Hepatocyte (in vitro differentiated cells): ENCODE results near the gene RGS19. TPM values are rescaled to one million over a fixed set of nuclear protein-coding genes. Genes with fewer than 3 reads are reported as not detected.

Source experiments
- DNase-seq: peaks from one replicate; pipeline ENCODE4 v3.0.0-alpha.2; 2016; ENCODE audit warnings: low spot score
- H2AFZ ChIP-seq: fragments of 200-600 bp; sonication (generic); 2 replicates; pipeline ENCODE4 v1.6.0; 2016; ENCODE audit warnings: antibody characterized with exemption, mild to moderate bottlenecking
- H3K27ac ChIP-seq: fragments of 200-600 bp; sonication (generic); 2 replicates; pipeline ENCODE4 v1.5.1; 2016; ENCODE audit warnings: mild to moderate bottlenecking
- H3K27me3 ChIP-seq: fragments of 200-600 bp; sonication (generic); 2 replicates; pipeline ENCODE4 v1.6.1; 2016
- H3K36me3 ChIP-seq: fragments of 200-600 bp; sonication (generic); replicated peaks from 2 replicates; pipeline ENCODE4 v1.5.1; 2016; ENCODE audit warnings: low read depth; ENCODE audit not compliant: insufficient read depth
- H3K4me1 ChIP-seq: fragments of 200-600 bp; sonication (generic); 2 replicates; pipeline ENCODE4 v1.5.1; 2016; ENCODE audit warnings: mild to moderate bottlenecking, moderate library complexity; ENCODE audit not compliant: insufficient read depth
- H3K4me2 ChIP-seq: fragments of 200-600 bp; sonication (generic); 2 replicates; pipeline ENCODE4 v1.6.0; 2016
- H3K4me3 ChIP-seq: fragments of 200-600 bp; sonication (generic); 2 replicates; pipeline ENCODE4 v1.5.1; 2016; ENCODE audit warnings: mild to moderate bottlenecking
- H3K79me2 ChIP-seq: fragments of 200-600 bp; sonication (generic); 2 replicates; pipeline ENCODE4 v1.6.0; 2017; ENCODE audit warnings: mild to moderate bottlenecking
- H3K9me2 ChIP-seq: fragments of 200-600 bp; sonication (generic); replicated peaks from 2 replicates; pipeline ENCODE4 v1.6.0; 2017; ENCODE audit warnings: mild to moderate bottlenecking; ENCODE audit not compliant: insufficient read depth
- H3K9me3 ChIP-seq: fragments of 200-600 bp; sonication (generic); 2 replicates; pipeline ENCODE4 v1.5.1; 2016; ENCODE audit warnings: low read depth, mild to moderate bottlenecking
- H4K20me1 ChIP-seq: fragments of 200-600 bp; sonication (generic); 2 replicates; pipeline ENCODE4 v1.6.0; 2016; ENCODE audit warnings: mild to moderate bottlenecking; ENCODE audit not compliant: insufficient read depth, poor library complexity, severe bottlenecking
- CTCF ChIP-seq: fragments of 200-600 bp; sonication (generic); IDR thresholded peaks from 2 replicates; pipeline ENCODE4 v1.5.1; 2016; ENCODE audit warnings: antibody characterized with exemption, mild to moderate bottlenecking; ENCODE audit not compliant: poor library complexity
- EZH2 ChIP-seq: fragments of 200-600 bp; sonication (generic); IDR thresholded peaks from 2 replicates; pipeline ENCODE4 v1.6.1; 2016; ENCODE audit warnings: antibody characterized with exemption, mild to moderate bottlenecking, borderline replicate concordance
- EZH2phosphoT487 ChIP-seq: fragments of 200-600 bp; sonication (generic); IDR thresholded peaks from one replicate; pipeline ENCODE4 v1.6.1; 2018; ENCODE audit warnings: antibody characterized with exemption, mild to moderate bottlenecking, low read depth, moderate library complexity; ENCODE audit not compliant: unreplicated experiment, severe bottlenecking
- WGBS: methylation state at CpG from one replicate; pipeline ENCODE4 v1.1.6; 2016; ENCODE audit warnings: low lambda C conversion rate; ENCODE audit errors: missing lambda C conversion rate; 5-methylcytosine and 5-hydroxymethylcytosine counted together
- polyA plus RNA-seq: library from polyadenylated mRNA; unstranded; fragments of >200 nt; fragmentation: Nextera tagmentation; extraction: Ambion mirVana; gene quantifications from 2 replicates; pipeline ENCODE4 v1.2.1, GENCODE V29; 2016
- total RNA-seq: library from RNA; depleted of rRNA; stranded (reverse); fragments of >200 nt; gene quantifications from 2 replicates; pipeline ENCODE4 v1.2.3, GENCODE V29; 2014

RGS19 gene
- total and polyA plus RNA-seq, 2 experiments from 2014 or later = 8.8 to 10.9 TPM

GRCh38 chr20:64095455-64095854 lies 16.1 kb upstream of the RGS19 start:
- no peaks in the 10 kb centered on the region for H3K9me3 ChIP-seq
- no peaks in the 10 kb centered on the region for H4K20me1 ChIP-seq
- H3K4me1 ChIP-seq = no peaks in the 10 kb centered on the region
- no peaks in the 10 kb centered on the region for H3K36me3 ChIP-seq
- H3K27me3 ChIP-seq = peaks cover 4% of the 10 kb centered on the region
- 81% methylated on average over 4 of the region's 4 CpGs for WGBS
- H3K79me2 ChIP-seq = no peaks in the 10 kb centered on the region
- no peak overlapping the region for H3K27ac ChIP-seq
- no peak overlapping the region for H2AFZ ChIP-seq
- TF ChIP-seq CTCF (no peak), EZH2 (no peak), EZH2phosphoT487 (no peak)
- no peaks in the 10 kb centered on the region for H3K9me2 ChIP-seq
- DNase-seq = no peak
- no peak overlapping the region for H3K4me3 ChIP-seq
- H3K4me2 ChIP-seq = no peak overlapping the region

DNA sequence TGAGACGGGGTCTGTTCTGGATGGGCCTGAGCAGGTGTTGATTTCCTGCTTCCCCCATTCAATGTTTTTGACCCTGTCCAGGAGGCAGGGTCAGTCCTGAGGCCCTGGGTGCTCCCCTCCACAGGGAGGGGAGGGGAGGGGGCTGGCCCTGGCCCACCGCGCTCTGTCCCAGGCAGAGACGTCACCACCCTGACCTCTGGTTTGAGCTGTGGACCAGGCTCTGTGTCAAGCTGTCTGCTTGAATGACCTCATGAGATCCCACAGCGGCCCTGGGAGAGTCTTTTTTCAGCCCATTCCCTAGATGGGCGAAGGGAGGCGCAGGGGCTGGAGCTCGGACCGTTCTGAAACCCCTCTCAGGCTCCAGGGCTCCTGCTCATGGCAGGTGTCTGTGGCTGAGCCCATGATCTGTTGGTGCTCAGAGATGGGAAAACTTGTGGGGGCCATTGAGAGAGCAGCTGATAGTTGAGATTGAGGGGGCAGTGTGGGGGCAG lies 13.7 kb upstream of the RGS19 start:
- H3K79me2 ChIP-seq = no peaks in the 10 kb centered on the region
- no peak overlapping the region for H2AFZ ChIP-seq
- H3K27ac ChIP-seq = no peak overlapping the region
- H4K20me1 ChIP-seq = no peaks in the 10 kb centered on the region
- H3K36me3 ChIP-seq = no peaks in the 10 kb centered on the region
- WGBS = 69% methylated on average over 9 of the region's 9 CpGs
- no peaks in the 10 kb centered on the region for H3K27me3 ChIP-seq
- H3K4me3 ChIP-seq = no peak overlapping the region
- no peaks in the 10 kb centered on the region for H3K9me3 ChIP-seq
- H3K4me1 ChIP-seq = no peaks in the 10 kb centered on the region
- H3K9me2 ChIP-seq = no peaks in the 10 kb centered on the region
- TF ChIP-seq CTCF (no peak), EZH2 (no peak), EZH2phosphoT487 (no peak)
- H3K4me2 ChIP-seq = no peak overlapping the region
- no peak for DNase-seq

DNA sequence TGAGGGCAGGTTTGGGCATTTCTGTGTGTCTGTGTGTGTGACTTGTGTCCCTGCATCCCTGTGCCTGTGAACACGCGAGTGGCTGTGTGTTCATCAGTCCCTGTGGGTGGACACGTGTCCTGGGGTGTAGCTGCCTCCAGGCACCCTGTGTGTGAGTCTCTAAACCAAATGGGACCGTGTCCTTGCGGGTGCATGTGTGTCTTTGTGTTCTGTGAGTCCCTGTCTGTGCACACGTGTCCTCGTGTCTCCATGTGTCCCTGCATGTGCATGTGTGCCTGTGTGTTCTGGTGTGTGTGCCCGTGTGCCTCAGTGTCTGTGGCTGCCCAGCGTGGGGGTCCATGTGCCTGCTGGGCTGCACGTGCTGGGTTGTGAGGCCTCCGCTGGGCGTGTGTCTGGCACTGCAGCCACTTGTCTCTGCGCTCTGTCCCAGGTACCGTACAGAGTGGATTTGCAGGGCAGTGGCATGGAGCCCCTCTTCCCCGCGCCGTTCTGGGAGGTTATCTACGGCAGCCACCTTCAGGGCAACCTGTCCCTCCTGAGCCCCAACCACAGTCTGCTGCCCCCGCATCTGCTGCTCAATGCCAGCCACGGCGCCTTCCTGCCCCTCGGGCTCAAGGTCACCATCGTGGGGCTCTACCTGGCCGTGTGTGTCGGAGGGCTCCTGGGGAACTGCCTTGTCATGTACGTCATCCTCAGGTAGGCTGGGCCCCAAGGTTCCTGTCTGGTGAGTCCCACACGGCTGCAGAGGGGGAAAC lies 13.1 kb upstream of the RGS19 start:
- TF ChIP-seq EZH2phosphoT487 = no peak
- TF ChIP-seq EZH2 = no peak
- no peak for TF ChIP-seq CTCF
- H3K4me1 ChIP-seq = no peaks in the 10 kb centered on the region

More for the DNA sequence above, 13.1 kb upstream of the RGS19 start:
- no peak overlapping the region for H2AFZ ChIP-seq
- no peaks in the 10 kb centered on the region for H3K36me3 ChIP-seq
- H3K9me3 ChIP-seq = no peaks in the 10 kb centered on the region
- H3K4me3 ChIP-seq = no peak overlapping the region
- no peak overlapping the region for H3K27ac ChIP-seq
- no peaks in the 10 kb centered on the region for H3K79me2 ChIP-seq
- WGBS = 71% methylated on average over 27 of the region's 27 CpGs
- H3K4me2 ChIP-seq = no peak overlapping the region
- no peaks in the 10 kb centered on the region for H4K20me1 ChIP-seq
- H3K9me2 ChIP-seq = no peaks in the 10 kb centered on the region
- DNase-seq = no peak
- no peaks in the 10 kb centered on the region for H3K27me3 ChIP-seq
